ENCODE results near the gene GPD1.

GRCh38 chr12:50142993-50143392 is 39.2 kb downstream of the GPD1 start:
- TF ChIP-seq CTCF (IDR thresholded peaks at IDR 0.05) (no peak), EZH2 (IDR thresholded peaks at IDR 0.05) (no peak)
